ENCODE measurements around the gene CDC42EP2. TPM values are rescaled to one million over a fixed set of nuclear protein-coding genes. Genes with fewer than 3 reads are reported as not detected.

The CDC42EP2 gene
- total and polyA plus RNA-seq, 2 of the 13 experiments (the other 11 are each of a cell fraction or from before 2014, with no cell fraction given): 2.3 to 7.1 TPM

DNA sequence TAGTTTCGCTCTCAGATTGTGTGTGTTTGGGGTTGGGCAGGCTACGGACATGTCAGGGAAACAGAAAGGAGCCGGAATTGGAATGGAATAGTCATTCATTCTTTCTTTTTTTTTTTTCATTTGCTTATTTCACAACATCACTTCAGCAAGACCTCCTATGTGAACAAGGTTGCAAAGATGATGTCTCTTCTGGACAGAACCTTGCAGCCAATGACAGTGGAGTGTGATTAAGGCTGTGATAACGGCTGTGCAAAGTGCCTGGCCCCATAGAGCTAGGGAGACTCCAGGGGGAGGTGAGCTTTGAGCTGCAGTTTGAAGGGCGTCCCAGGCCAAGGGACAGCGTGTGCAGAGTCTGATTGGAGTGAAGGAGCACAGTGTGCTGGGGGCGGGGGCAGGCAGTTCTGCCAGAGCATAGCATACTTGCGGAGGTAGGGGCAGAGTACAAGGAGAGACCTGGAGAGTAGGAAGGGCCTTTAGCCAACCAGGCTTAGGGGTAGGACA, 43.2 kb downstream of the CDC42EP2 start (continued):
- TF ChIP-seq, protein P1, sequence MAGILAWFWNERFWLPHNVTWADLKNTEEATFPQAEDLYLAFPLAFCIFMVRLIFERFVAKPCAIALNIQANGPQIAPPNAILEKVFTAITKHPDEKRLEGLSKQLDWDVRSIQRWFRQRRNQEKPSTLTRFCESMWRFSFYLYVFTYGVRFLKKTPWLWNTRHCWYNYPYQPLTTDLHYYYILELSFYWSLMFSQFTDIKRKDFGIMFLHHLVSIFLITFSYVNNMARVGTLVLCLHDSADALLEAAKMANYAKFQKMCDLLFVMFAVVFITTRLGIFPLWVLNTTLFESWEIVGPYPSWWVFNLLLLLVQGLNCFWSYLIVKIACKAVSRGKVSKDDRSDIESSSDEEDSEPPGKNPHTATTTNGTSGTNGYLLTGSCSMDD (CRISPR knock-in tag; IDR thresholded peaks at IDR 0.05): no peak
- TF ChIP-seq ZNF547 (CRISPR knock-in tag; IDR thresholded peaks at IDR 0.05) (no peak), ZC3H13 (CRISPR knock-in tag; IDR thresholded peaks at IDR 0.05) (0 out of 2 replicates have a peak, but pooled peaks have one; percentile 44), DNMT3B (CRISPR knock-in tag; conservative IDR thresholded peaks at IDR 0.05) (no peak), IKZF1 (IDR thresholded peaks at IDR 0.05) (no peak), ZXDC (CRISPR knock-in tag; IDR thresholded peaks at IDR 0.05) (no peak), ZNF101 (CRISPR knock-in tag; IDR thresholded peaks at IDR 0.05; ENCODE audit: borderline replicate concordance, low read depth) (no peak), ZNF207 (IDR thresholded peaks at IDR 0.05; ENCODE audit: borderline replicate concordance) (no peak), NFIB (CRISPR knock-in tag; IDR thresholded peaks at IDR 0.05; ENCODE audit: borderline replicate concordance) (no peak), EEA1 (CRISPR knock-in tag; IDR thresholded peaks at IDR 0.05; ENCODE audit: borderline replicate concordance) (no peak), ZBTB39 (CRISPR knock-in tag; IDR thresholded peaks at IDR 0.05) (peak; percentile 72; the same call in 1 of the 2 replicates), TGIF2 (CRISPR knock-in tag; IDR thresholded peaks at IDR 0.05) (no peak), ZMAT3 (CRISPR knock-in tag; conservative IDR thresholded peaks at IDR 0.05) (no peak), ASH2L (IDR thresholded peaks at IDR 0.05; ENCODE audit: insufficient read length, low read depth, low read length) (peak; percentile 43), TOPORS (CRISPR knock-in tag; IDR thresholded peaks at IDR 0.05) (peak; percentile 80), CBX1 (IDR thresholded peaks at IDR 0.05; ENCODE audit: low read depth) (peak; percentile 48), THAP7 (CRISPR knock-in tag; IDR thresholded peaks at IDR 0.05) (no peak), HNF4G (IDR thresholded peaks at IDR 0.05; ENCODE audit: borderline replicate concordance, low read depth, low read length) (peak; percentile 87), HNF4G (CRISPR knock-in tag; IDR thresholded peaks at IDR 0.05; ENCODE audit: borderline replicate concordance, low read depth) (peak; percentile 51; the same call in 1 of the 2 replicates), SMAD9 (CRISPR knock-in tag; IDR thresholded peaks at IDR 0.05) (no peak), ZNF777 (CRISPR knock-in tag; IDR thresholded peaks at IDR 0.05) (no peak), ZSCAN25 (CRISPR knock-in tag; IDR thresholded peaks at IDR 0.05) (no peak), FOSL2 (CRISPR knock-in tag; IDR thresholded peaks at IDR 0.05) (peak; percentile 39; the same call in 1 of the 2 replicates), NCOA2 (CRISPR knock-in tag; IDR thresholded peaks at IDR 0.05) (peak; percentile 40; the same call in 1 of the 2 replicates), SRSF4 (IDR thresholded peaks at IDR 0.05; ENCODE audit: low read depth, low read length, poor library complexity, severe bottlenecking) (no peak)
